HPDE6-E6E7 (cell line): Measurements from ENCODE around the gene SBF2.

ENCODE experiments used
- DNase-seq: peaks from one replicate; pipeline ENCODE4 v3.0.0; 2011; ENCODE audit warnings: missing footprints; ENCODE audit errors: extremely low spot score

Gene SBF2

DNA sequence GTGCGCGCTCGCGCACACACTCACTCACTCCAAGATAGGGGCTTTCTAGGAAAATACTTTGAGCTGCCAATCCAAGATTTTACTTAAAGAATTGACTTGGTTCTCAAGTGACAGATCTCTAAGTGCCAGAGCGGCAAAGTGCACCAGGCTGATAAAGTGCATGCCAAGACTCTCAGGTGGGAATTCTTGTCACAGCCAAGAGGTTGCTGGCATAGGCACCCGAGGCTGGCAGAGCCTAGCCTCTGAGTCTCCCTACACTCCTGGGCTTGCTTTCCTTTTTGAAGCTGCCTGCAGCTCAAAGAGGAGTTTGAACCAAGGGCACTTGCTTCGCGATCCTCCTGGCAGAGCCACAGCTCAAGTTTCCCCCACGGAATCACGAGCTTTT, 8.3 kb upstream of the SBF2 start:
- no peak for DNase-seq

DNA sequence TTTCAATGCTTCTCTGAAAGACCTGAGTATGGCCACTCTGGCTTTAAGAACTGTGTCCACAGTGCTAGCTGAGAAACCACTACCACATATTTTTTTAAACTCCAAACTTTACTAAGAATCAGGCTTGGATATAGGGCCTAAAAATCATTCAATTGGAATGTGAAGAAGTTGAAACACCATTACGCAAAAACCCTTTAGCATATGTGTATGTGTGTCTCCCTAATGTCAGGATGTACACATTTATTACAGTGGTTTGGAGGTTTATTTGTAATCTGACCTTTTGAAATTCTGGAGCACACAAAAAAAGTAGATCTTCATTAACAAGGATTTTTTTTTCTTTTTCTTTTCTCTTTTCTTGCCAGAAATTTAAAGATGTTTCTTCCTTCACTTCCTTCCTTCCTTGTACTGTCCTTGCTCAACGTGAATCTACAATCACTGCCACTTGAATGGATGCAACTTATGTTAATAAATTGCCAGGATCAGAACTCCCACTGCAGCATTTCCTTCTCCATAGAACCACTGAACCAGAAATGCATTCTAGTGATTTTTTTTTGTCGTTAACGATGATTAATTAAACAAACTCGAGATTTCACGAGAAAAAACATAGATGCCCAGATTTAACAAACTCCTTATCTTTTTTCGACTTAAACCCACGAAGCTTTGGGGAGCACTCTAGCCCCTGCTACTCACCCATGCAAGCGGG, 7.8 kb upstream of the SBF2 start:
- no peak for DNase-seq

DNA sequence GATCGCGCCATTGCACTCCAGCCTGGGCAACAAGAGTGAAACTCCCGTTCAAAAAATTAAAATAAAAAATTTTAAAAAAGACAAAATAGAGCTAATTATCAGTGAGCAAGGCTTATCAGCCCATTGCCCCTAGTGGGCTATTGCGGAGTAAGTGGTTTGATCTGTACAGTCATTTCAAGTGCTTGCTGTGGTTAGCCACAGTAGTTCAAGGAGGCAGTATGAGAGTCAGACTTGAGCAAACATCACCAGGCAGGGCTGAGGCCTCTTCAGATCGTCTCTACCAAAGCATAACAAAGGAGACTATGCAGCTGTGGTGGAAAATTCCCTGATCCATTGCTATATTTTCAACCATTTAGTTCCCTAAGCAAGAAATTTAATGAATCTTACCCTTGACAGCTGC, 4.3 kb upstream of the SBF2 start:
- no peak for DNase-seq

DNA sequence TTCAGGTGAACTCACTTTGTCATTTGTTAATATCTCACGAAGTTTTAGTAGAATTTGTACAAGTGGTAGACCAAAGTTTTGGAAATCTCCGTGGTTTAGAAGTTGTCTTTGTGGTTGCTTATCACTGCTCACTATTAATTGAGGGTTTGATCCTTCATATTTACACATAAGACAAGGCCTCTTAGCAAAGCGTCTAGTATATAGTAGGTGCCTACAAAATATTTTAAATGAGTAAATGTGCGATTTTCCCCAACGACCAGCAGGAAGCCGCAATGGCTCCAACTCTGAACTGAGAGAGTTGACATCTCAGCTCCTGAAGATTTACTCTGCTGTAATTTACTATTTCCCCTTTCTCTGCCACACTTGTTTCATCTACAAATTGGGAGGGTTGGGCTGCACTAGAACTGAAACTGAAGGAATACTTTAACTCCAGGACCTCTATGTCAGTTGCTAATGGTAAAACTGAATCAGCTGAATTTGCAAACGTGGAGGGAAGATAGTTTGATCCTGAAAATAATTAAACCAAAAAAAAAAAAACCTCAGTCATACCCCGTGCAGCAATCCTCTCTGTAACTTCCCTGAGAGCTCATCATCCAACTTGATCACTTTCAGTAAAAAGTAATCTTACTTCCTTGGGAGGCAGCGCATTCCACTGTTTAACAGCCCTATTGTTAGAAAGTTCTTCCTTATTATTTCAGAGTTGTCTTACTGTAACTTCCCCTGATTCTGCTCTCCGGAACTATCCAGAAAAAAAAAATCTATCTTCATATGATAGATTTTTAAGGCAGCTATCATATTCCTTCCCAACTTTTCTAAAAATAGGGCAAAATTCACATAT, 1.3 kb upstream of the SBF2 start:
- DNase-seq = no peak

DNA sequence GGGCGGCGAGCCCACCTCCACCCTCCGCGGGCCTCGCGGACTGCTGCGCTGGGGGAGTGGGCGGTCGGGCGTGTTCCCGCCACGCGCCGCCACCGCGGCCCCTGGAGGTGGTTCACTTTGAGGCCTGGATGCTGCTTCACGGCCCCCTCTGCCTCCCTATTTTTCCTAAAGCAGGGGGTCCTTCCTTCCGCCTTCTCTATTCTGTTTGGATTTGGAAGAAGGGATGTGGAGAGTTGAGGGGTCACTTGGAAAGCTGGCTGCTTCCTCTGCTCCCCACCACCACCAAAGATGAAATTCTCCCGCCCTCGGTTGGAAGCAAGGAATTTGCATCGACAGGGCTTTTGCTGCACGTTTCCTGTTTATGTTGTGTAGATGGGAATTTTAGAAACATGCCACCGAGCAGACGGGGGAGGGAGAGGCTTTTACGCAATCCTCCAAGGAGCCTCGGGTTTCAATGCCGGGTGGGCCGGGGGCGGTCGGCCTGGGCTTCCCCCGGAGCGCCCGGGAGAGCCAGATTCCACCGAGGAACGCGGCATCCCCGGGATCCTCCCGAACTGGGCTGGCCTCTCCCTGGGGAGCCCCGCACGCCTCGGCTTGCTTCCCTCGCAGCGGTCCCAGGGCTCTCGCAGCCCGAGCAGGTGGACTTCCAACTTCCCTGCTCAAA, 403 bp upstream of the SBF2 start:
- DNase-seq = no peak

DNA sequence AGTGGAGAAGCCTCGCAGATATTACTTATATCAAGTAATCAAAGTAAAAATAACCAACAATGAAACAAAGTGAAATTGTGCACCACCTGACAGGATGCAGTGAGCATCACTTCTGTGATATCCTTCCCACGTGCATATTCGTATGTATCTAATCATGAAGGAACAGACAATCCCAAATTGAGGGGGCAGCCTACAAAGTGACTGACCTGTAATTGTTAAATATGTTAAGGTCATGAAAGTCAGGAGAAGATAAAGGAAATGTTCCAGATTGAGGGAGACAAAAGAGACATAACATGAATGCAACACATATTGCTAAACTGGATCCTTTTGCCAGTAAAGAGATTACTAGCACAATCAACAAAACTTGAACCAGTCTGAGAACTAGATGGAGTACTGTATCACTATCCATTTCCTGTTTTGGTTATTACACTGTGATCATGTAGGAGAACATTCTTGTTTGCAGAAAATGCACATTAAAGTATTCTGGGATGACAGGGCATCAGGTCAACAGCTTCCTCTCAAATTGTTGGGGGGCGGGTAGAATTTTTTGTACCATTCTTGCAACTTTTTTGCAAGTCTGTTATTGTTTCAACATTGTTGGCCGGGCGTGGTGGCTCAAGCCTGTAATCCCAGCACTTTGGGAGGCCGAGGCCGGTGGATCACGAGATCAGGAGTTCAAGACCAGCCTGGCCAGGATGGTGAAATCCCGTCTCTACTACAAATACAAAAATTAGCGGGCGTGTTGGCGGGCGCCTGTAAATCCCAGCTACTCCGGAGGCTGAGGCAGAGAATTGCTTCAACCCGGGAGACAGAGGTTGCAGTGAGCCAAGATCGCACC, 2.0 kb downstream of the SBF2 start:
- DNase-seq = no peak

DNA sequence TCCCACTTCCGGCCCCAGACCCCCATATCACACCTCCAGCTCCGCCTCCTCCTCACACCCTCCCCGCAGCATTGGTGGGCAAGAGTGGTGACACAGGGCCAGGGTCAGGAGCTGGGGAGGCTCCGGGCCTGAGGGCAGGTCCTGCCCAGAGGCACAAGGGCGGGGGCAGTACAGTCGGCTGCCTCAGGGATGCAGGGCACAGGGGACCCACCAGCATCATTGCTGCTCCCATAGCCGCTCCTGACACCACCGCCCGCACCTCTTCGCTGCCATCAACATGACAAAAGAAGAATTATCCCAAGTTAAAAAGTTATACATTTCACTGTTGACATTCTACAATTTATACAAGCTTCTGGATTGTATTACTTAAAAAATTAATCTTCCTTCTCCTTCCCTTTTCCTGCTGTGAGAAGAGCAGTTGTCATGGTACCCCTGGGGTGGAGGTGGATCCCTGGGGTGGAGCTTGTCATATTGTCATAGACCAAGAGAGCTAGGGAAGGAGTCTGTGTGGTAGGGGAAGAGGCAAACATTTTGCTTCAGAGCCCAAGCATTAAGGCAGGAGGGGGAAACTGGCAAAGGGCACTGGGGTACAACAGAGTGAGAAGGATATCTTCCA, 4.1 kb downstream of the SBF2 start:
- DNase-seq = no peak

DNA sequence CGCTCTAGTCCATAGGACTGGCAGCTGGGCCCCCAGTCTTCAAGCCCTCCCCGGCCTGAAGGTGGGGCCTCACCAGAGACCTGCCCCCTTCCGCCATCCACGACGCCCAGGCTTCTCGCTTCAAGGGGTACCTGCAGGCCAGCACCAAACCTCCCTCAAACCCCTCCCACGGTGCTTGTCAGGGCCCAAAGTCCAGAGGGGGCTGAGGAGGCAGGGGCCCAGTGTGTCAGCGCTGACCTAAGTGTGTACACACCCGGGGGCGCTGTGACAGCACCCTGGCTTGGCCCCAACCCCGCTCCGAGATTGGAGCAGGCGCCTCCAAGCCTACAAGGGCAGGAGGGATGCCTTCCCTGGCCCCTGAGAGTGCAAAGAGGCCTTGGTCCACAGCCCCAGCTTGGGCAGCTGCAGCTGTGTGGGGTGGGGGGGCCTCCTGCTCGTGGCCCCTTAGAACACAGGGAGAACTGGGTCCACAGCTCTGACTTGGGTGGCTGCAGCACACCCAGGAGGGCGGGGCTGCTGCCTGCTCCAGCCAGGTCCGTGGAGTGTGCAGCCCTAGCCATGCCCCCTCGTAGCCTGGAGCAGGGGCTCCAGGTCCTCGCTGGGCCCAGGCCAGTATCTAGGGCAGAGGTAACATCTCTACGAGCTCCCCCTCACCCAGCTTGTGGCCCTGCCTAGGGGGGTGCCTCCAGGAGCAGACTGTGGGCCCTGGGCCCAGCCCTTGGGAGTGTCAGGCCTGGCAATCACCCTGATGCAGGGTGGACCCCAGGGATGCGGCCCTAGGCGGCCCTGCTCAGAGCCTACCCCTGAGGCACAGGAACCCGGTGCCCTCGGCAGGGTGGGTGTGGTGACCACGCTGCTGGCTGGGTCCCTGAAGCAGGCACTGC, 4.9 kb downstream of the SBF2 start:
- no peak for DNase-seq

GRCh38 chr11:10287766-10288715, 6.0 kb downstream of the SBF2 start:
- no peak for DNase-seq

- no peak for DNase-seq
Measured at GRCh38 chr11:10287140-10287539, 6.9 kb downstream of the SBF2 start.

DNA sequence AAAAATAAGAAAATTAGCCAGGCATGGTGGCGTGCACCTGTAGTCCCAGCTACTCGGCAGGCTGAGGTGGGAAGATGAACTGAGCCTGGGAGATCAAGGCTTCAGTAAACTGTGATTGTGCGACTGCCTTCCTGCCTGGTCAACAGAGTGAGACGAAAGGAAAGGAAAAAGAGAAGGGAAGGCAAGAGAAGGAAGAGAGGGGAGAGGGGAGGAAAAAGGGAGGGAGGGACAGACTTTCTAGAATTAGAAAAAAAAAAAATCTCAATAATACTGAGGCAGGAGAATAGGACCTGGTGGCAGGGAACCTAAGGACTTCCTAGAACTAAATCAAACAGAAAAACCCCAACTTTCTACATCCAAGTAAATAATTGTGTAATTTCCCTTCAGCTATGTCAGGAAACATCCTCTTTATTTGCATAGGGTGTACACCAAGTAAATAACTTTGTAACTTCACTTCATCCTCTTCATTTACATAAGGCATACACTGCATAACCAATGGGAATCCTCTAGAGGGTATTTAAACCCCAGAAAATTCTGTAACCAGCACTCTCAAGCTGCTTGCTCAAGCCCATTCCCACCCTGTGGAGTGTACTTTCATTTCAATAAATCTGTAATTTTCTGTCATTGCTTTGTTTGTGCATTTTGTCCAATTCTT, 8.7 kb downstream of the SBF2 start:
- no peak for DNase-seq

GRCh38 chr11:10283991-10284390, 10.0 kb downstream of the SBF2 start:
- no peak for DNase-seq

DNA sequence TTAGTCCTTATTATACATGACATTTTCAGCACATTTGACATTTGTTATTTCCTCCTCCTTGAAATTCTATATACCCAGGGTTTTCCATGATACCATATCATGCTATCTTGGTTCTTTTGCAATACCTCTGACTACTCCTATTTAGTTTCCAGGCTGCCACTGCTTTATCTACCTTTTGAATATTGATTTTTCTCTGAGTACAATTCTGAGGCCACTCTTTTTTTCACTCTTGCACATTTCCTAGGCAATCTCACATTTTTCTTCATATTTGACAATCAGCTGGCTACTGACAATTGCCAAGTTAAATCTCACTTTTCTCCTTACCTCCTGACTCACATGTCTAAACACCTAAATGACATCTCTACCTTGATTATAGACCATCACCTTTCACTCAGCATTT, 11.9 kb downstream of the SBF2 start:
- no peak for DNase-seq

- DNase-seq = no peak
Measured at GRCh38 chr11:10275714-10276113, 18.3 kb downstream of the SBF2 start.

- DNase-seq = no peak
Measured at GRCh38 chr11:10274726-10275125, 19.3 kb downstream of the SBF2 start.

DNA sequence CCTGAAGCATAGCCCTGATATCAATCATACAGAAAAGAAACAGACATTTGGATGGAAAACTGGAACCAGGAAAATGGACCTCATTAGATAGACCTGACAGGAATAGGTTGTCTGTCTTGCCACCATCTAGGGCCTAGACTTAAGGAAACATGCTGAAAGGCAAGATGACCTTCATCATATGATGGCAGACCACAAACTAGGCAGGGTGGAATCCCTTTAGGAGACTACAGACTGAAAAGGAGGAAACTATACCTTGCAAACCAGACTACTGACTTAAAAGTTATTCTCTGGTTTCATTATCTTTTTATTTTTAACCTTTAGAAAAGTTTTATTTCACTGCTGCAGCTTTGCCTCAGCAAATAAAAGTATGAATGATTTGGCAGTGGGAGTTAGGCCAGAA, 20.3 kb downstream of the SBF2 start:
- DNase-seq = no peak

- DNase-seq = no peak
Measured at GRCh38 chr11:10272132-10272531, 21.9 kb downstream of the SBF2 start.

DNA sequence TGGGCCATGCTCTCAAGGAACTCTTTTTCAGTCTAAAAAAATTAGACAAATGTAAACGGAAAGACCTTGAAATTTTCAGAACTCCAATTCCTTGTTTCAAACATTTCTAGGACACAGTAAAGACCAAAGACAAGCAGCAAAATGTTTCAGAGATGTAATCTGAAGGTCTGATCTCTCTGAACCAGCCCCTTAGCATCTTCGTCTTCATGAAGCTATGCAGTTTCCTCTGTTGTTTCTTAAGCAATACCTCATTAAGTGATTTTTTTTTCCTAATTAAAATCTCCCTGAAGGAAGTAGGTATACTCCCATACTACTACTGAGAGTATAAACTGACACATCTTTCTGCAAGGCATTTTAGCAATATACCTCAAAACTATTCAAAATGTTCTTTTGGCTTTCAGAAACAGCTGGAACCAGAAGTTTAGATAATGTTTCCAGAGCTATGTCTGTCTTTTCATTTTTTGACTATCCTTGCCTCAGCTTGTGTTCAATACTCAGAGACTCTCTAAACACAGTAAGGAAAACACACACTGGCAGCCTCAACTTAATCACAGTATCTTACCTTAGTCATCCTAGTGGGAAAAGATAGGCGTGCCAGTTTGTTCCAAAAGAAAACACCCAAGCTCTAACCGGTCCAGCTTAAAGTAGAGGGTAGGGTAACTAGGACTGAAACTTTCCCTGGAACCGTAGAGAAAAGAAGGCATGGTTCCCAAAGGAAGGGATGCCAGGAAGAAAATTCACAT, 25.1 kb downstream of the SBF2 start:
- DNase-seq = no peak
